PFSK-1 (cell line): ENCODE data around the gene AATK.

Experiments used
- FOXP2 ChIP-seq: optimal IDR thresholded peaks from 2 replicates; pipeline ENCODE3; 2011; ENCODE audit warnings: borderline replicate concordance, control low read depth, inconsistent platforms; ENCODE audit not compliant: insufficient read depth; ENCODE audit errors: extremely low read length, extremely low read depth
- POLR2AphosphoS5 ChIP-seq: IDR thresholded peaks from 2 replicates; pipeline ENCODE4 v1.6.1; 2012; ENCODE audit warnings: low read depth, mild to moderate bottlenecking, control low read depth, low read length, moderate library complexity
- SIN3A ChIP-seq: IDR thresholded peaks from 2 replicates; pipeline ENCODE4 v1.6.1; 2012; ENCODE audit warnings: mild to moderate bottlenecking, low read length, moderate library complexity, borderline replicate concordance; ENCODE audit not compliant: insufficient read depth
- TAF1 ChIP-seq: IDR thresholded peaks from 2 replicates; pipeline ENCODE4 v1.6.1; 2012; ENCODE audit warnings: low read length, control low read depth, borderline replicate concordance; ENCODE audit not compliant: insufficient read depth
- TF ChIP-seq, protein P1 (sequence below), 2 experiments: IDR thresholded peaks; 2 replicates each; pipeline versions ENCODE4 v1.6.1 to v1.8.0; 2011 to 2012; ENCODE audit warnings: low read depth in 2 of 2, low read length in 2 of 2, control low read depth in 1 of 2, inconsistent platforms in 1 of 2, mild to moderate bottlenecking in 1 of 2, moderate library complexity in 1 of 2; ENCODE audit not compliant: insufficient read depth in 1 of 2

The AATK gene

DNA sequence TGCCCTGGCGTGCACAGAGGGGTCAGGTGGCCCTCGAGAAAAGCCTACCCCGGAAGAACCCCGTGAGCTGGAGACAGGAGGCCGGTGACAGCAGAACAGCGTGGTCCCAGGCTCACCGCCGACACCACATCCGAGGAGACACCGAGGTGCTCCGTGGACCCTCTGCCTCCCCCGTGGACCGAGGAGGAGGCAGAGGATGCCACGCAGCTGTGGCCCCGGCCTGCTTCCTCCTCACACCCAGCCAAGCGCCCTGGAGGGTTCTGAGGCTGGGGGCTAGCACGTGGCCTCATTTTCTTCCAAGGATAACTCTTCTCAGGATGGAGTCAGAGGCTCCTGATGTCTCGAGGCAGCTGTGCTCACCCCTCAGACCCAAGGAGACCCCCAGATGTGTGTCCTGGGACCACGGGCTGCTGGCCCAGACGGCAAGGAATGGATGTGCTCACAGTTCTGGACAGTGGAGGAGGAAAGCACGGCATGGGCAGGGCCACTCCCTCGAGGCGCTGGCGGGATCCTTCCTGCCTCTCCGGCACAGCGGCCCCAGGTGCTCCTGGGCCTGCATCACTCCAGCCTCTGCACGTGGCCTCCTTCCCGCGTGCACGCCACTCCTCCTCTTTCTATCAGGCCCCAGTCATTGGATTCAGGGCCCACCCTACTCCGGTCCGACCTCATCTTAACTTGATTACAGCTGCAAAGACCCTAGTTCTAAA lies 5.1 kb downstream of the AATK start:
- TF ChIP-seq POLR2AphosphoS5 (no peak), SIN3A (no peak), TAF1 (no peak), FOXP2 (no peak)
- TF ChIP-seq, protein P1, sequence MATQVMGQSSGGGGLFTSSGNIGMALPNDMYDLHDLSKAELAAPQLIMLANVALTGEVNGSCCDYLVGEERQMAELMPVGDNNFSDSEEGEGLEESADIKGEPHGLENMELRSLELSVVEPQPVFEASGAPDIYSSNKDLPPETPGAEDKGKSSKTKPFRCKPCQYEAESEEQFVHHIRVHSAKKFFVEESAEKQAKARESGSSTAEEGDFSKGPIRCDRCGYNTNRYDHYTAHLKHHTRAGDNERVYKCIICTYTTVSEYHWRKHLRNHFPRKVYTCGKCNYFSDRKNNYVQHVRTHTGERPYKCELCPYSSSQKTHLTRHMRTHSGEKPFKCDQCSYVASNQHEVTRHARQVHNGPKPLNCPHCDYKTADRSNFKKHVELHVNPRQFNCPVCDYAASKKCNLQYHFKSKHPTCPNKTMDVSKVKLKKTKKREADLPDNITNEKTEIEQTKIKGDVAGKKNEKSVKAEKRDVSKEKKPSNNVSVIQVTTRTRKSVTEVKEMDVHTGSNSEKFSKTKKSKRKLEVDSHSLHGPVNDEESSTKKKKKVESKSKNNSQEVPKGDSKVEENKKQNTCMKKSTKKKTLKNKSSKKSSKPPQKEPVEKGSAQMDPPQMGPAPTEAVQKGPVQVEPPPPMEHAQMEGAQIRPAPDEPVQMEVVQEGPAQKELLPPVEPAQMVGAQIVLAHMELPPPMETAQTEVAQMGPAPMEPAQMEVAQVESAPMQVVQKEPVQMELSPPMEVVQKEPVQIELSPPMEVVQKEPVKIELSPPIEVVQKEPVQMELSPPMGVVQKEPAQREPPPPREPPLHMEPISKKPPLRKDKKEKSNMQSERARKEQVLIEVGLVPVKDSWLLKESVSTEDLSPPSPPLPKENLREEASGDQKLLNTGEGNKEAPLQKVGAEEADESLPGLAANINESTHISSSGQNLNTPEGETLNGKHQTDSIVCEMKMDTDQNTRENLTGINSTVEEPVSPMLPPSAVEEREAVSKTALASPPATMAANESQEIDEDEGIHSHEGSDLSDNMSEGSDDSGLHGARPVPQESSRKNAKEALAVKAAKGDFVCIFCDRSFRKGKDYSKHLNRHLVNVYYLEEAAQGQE (IDR thresholded peaks at IDR 0.05; ENCODE audit: insufficient read depth in 1 of 2, low read depth in 2 of 2, low read length in 2 of 2) = no peak

DNA sequence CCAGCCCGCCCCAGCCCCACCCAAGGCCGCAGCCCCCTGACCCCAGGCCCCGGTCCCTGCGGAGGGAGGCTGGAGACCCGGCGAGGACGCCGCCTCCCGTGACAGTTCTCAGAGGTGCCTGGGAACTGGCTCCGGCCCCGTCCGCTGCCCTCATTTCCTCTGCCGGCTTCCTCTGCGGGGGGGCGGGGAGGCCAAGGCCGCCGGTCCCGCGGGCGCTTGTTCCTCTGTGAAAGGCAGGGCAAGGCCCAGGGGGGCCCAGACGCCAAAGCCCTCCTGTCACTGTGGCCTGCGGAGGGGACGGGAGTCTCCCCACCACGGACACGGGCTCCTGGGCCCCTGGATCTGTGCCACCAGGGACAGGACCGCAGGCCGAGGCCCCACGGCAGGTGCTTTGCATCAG lies 5.7 kb downstream of the AATK start:
- TF ChIP-seq SIN3A = no peak

DNA sequence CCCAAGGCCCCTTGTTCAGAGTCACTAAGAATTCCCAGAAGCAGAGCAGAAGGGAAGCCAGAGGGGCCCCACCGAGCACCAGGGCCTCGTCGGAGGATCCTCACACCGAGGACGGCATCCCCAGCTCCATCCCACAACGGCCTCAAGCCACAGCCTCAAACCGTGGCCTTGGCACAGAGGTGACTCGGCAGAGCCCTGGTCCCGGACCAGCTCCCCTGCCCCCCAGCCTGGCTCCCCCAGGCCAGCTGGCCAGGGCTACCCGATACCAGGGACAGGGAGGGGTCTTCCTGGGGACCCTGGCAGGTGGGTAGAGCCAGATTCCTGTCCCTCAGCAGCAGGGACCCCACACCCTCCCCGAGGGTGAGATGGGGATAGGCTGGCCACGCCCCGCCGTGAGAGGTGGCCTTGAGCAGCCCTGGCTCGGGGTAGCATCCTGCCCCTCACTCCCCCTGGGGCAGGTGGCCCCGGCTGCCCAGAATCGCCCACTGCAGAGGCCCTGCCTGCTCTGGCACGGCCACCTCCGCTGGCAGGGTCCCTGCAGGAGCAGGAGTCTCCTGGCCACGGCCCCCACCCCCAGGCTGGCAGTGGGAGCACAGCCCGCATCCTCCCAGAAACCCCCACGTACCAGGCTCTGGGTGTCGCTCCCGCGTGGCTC lies 6.3 kb downstream of the AATK start:
- TF ChIP-seq TAF1 (no peak), SIN3A (no peak), FOXP2 (no peak), POLR2AphosphoS5 (no peak)
- TF ChIP-seq, protein P1 (IDR thresholded peaks at IDR 0.05; ENCODE audit: insufficient read depth in 1 of 2, low read depth in 2 of 2, low read length in 2 of 2) = no peak

DNA sequence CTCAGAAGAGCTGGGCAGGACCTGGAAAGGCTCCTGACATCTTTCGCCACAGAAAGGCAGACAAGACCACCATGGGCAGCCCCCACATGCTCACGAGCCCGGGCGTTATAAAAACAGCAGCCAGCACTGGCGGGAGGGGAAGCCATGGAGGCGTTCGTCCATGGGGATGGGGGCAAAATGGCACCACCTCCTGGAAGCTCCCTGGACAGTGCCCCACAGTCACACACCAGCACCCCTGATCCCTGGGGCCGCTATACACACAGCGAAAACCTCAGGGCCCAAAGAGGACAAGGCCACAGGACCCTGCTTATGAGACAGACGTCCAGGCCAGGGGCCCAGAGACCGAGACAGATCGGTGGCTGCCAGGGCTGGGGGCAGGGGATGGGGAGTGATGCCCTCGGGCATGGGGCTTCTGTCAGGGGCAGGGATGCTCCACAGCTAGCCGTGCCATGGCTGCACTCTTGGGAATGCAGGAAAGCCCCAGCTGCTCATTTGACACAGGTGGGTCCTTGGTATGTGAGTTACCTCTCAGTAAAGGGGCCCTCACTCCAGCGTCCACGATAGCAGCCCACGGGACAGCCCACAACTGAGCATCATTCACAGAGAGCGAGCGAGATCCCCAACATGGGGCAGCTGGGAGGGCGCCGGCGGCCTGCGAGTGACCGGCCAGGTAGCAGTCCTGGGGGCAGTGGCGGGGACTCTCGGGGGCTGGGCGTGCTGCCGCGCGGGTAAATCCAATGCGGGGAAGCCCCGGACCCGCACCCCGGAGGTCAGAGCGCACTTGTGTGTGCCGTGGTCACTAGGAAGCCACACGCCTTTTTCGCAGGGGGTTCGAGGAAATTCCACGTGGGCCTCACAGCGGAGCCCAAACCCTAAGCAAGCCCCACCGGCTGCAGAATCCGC lies 7.1 kb downstream of the AATK start:
- TF ChIP-seq SIN3A = no peak
- TF ChIP-seq, protein P1 (IDR thresholded peaks at IDR 0.05; ENCODE audit: insufficient read depth in 1 of 2, low read depth in 2 of 2, low read length in 2 of 2) = no peak
- no peak for TF ChIP-seq POLR2AphosphoS5
- TF ChIP-seq TAF1 = no peak
- TF ChIP-seq FOXP2 = no peak

DNA sequence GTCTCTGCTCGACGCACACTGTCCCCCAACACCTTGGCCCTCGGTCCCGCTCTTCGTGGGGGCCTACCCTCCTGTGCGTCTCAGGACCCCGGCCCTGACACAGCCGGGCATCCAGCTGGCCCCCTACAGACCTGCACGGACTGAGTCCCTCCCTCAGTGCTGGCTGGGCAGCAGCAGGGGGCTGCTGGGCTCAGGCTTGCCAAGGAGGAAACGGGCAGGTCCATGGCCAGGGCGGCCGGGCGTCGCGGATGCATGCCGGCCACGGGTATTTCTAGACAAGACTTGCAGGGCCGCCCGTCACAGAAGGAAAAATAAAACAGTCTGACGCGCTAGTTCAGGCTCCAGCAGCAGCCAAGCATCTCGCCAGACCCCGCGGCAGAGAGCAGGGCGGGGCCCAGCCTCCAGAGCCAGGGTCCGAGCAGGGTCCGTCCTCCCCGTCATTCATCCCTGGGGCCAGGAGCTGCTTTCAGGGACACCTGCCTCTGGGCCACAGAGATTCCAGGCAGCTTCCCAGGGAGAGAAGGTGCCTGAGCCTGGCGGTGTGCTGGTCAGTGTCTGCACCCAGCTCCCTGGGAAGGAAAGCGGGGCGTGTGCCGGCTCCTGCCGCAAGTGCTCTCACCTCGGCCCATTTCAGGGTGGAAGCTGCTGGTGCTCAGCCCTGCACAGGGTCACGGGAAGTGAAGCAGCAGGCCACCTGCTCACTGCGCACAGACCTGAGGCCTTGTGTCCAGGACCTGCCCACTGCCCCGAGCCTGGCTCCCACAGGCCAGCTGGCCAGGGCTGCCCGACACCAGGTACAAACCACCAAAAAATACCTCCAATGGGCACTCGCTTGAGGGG lies 8.0 kb downstream of the AATK start:
- no peak for TF ChIP-seq FOXP2
